Stomach (tissue), 9 donors: ENCODE results near the gene CYSLTR2. TPM values are rescaled to one million over a fixed set of nuclear protein-coding genes. Genes with fewer than 3 reads are reported as not detected.

Experiments used
- DNase-seq, 2 donors: peaks; one replicate each; pipeline versions ENCODE4 v3.0.0 to v3.0.0-alpha.2; 2013 to 2019
- H3K27ac ChIP-seq, 5 donors: fragments of 200-600 bp in 4 of 5; sonication (generic) in 4 of 5; one replicate each; pipeline ENCODE4 v1.5.1; 2013 to 2019; ENCODE audit warnings: mild to moderate bottlenecking in 1 of 5, moderate library complexity in 1 of 5
- H3K27me3 ChIP-seq, 3 donors: fragments of 200-600 bp; sonication (generic); one replicate each; pipeline ENCODE4 v1.5.1; 2017 to 2019; ENCODE audit warnings: mixed run types in 1 of 3
- H3K36me3 ChIP-seq, 4 donors: fragments of 200-600 bp; sonication (generic); 1 replicate in 3 of 4; 2 replicates in 1 of 4; pipeline ENCODE4 v1.5.1; 2016 to 2019
- H3K4me1 ChIP-seq, 4 donors: fragments of 200-600 bp; sonication (generic); one replicate each; pipeline ENCODE4 v1.5.1; 2016 to 2019
- H3K4me3 ChIP-seq, 4 donors: fragments of 200-600 bp; sonication (generic) in 3 of 4; one replicate each; pipeline ENCODE4 v1.5.1; 2016 to 2019; ENCODE audit warnings: mild to moderate bottlenecking in 1 of 4
- H3K9me3 ChIP-seq, 4 donors: fragments of 200-600 bp; sonication (generic); one replicate each; pipeline ENCODE4 v1.5.1; 2016 to 2019
- CTCF ChIP-seq, 7 experiments: fragments of 450-650 bp in 4 of 7; fragments of 200-600 bp in 3 of 7; sonication (generic) in 3 of 7; IDR thresholded peaks; one replicate each; pipeline ENCODE4 v1.5.1; 2016 to 2019; ENCODE audit warnings: antibody characterized with exemption in 7 of 7, control low read depth in 2 of 7, mild to moderate bottlenecking in 1 of 7
- EP300 ChIP-seq: sonication (generic); formaldehyde crosslinking; IDR thresholded peaks from one replicate; pipeline ENCODE4 v1.6.1; 2017; ENCODE audit warnings: antibody characterized with exemption
- POLR2A ChIP-seq, 4 donors: fragments of 450-650 bp; IDR thresholded peaks; one replicate each; pipeline ENCODE4 v1.6.1; 2016; ENCODE audit warnings: antibody characterized with exemption in 4 of 4, control low read depth in 2 of 4, mild to moderate bottlenecking in 1 of 4, moderate library complexity in 1 of 4
- POLR2AphosphoS5 ChIP-seq, 3 donors: sonication (generic); formaldehyde crosslinking; IDR thresholded peaks; one replicate each; pipeline ENCODE4 v1.6.1; 2016; ENCODE audit warnings: antibody characterized with exemption in 3 of 3
- WGBS, 5 donors: extraction: QIAGEN DNeasy Blood & Tissue Kit in 3 of 5; methylation state at CpG; one replicate each; pipeline versions ENCODE4 v1.1.5 to v1.1.7; 2013 to 2018; 5-methylcytosine and 5-hydroxymethylcytosine counted together
- intact Hi-C: fragments of 100-400 bp; cut with DNase I; formaldehyde crosslinking; loops from one replicate; pipeline ENCODE4 v1.15.1; 2023; ENCODE audit warnings: low total_unique reads
- polyA plus RNA-seq, 3 donors: library from polyadenylated mRNA; stranded (reverse); fragments of 200-250 nt; gene quantifications; one replicate each; pipeline ENCODE4 v1.2.3, GENCODE V29; 2013
- total RNA-seq, 5 donors: library from RNA; depleted of rRNA; stranded (reverse); fragments of >200 nt; gene quantifications; one replicate each; pipeline versions ENCODE4 v1.1.0 to v1.2.3, GENCODE V29; 2014 to 2016
- donor health status: healthy with polysubstance abuse.
- donor health status: Bipolar disorder and iron deficiency.
- donor health status: healthy.

The CYSLTR2 gene
- total and polyA plus RNA-seq, 8 donors: 0.61 to 1.3 TPM; not detected in 6

- Histone ChIP-seq H3K27me3 (no peaks in the 10 kb centered on the region), H3K36me3 (no peaks in the 10 kb centered on the region), H3K4me3 (no peak overlapping the region), H3K27ac (no peak overlapping the region), H3K4me1 (peaks cover 0 to 4% (median 1%) of the 10 kb centered on the region in 4 donors), H3K9me3 (peaks cover 0 to 10% (median 3%) of the 10 kb centered on the region in 4 donors)
- TF ChIP-seq POLR2A (IDR thresholded peaks at IDR 0.05) (no peak), POLR2AphosphoS5 (IDR thresholded peaks at IDR 0.05) (no peak), EP300 (no peak), CTCF (IDR thresholded peaks at IDR 0.05) (no peak)
- intact Hi-C loops: no loop called here
- DNase-seq: no peak
- WGBS, 5 donors: 91 to 98% (median 97%) methylated on average over 6 of the region's 6 CpGs
Observed at GRCh38 chr13:48642061-48642460, 11.7 kb upstream of the CYSLTR2 start.

- intact Hi-C loops: no loop called here
- WGBS, 5 donors: 77 to 92% (median 89%) methylated on average over 1 of the region's 1 CpG
- no peak for DNase-seq
- no peaks in the 10 kb centered on the region for H3K27me3 ChIP-seq
- H3K9me3 ChIP-seq: peaks cover 0 to under 1% (median 0%) of the 10 kb centered on the region in 4 donors
- no peak for TF ChIP-seq CTCF (IDR thresholded peaks at IDR 0.05)
- TF ChIP-seq POLR2AphosphoS5 (IDR thresholded peaks at IDR 0.05): no peak
- TF ChIP-seq EP300: no peak
- TF ChIP-seq POLR2A (IDR thresholded peaks at IDR 0.05): no peak
- H3K36me3 ChIP-seq: no peaks in the 10 kb centered on the region
- H3K27ac ChIP-seq: no peak overlapping the region
- H3K4me1 ChIP-seq: peaks cover 0 to 5% (median 2%) of the 10 kb centered on the region in 4 donors
- no peak overlapping the region for H3K4me3 ChIP-seq
Observed at GRCh38 chr13:48643159-48643558, 10.6 kb upstream of the CYSLTR2 start.

- peaks cover 0 to 5% (median 2%) of the 10 kb centered on the region in 4 donors for H3K4me1 ChIP-seq
- DNase-seq: no peak
- H3K36me3 ChIP-seq: no peaks in the 10 kb centered on the region
- intact Hi-C loops: no loop called here
- H3K4me3 ChIP-seq: no peak overlapping the region
- TF ChIP-seq POLR2AphosphoS5 (IDR thresholded peaks at IDR 0.05) (no peak), POLR2A (IDR thresholded peaks at IDR 0.05) (no peak), EP300 (no peak), CTCF (IDR thresholded peaks at IDR 0.05) (no peak)
- no peaks in the 10 kb centered on the region for H3K27me3 ChIP-seq
- no peaks in the 10 kb centered on the region for H3K9me3 ChIP-seq
- H3K27ac ChIP-seq: no peak overlapping the region
- WGBS, 5 donors: 77 to 82% (median 78%) methylated on average over 5 of the region's 5 CpGs
Observed at GRCh38 chr13:48644141-48644540, 9.6 kb upstream of the CYSLTR2 start.

GRCh38 chr13:48644951-48645350, 8.8 kb upstream of the CYSLTR2 start:
- peaks cover 0 to 5% (median 2%) of the 10 kb centered on the region in 4 donors for H3K4me1 ChIP-seq
- no peak overlapping the region for H3K4me3 ChIP-seq
- no peaks in the 10 kb centered on the region for H3K9me3 ChIP-seq
- no peak for TF ChIP-seq EP300
- TF ChIP-seq POLR2A (IDR thresholded peaks at IDR 0.05): no peak
- no peak for TF ChIP-seq POLR2AphosphoS5 (IDR thresholded peaks at IDR 0.05)
- no peak for TF ChIP-seq CTCF (IDR thresholded peaks at IDR 0.05)
- H3K27ac ChIP-seq: no peak overlapping the region
- H3K36me3 ChIP-seq: no peaks in the 10 kb centered on the region
- DNase-seq: no peak
- no peaks in the 10 kb centered on the region for H3K27me3 ChIP-seq
- intact Hi-C loops: no loop called here
